Measurements from ENCODE around the gene PHLDA1.

PHLDA1 gene

DNA sequence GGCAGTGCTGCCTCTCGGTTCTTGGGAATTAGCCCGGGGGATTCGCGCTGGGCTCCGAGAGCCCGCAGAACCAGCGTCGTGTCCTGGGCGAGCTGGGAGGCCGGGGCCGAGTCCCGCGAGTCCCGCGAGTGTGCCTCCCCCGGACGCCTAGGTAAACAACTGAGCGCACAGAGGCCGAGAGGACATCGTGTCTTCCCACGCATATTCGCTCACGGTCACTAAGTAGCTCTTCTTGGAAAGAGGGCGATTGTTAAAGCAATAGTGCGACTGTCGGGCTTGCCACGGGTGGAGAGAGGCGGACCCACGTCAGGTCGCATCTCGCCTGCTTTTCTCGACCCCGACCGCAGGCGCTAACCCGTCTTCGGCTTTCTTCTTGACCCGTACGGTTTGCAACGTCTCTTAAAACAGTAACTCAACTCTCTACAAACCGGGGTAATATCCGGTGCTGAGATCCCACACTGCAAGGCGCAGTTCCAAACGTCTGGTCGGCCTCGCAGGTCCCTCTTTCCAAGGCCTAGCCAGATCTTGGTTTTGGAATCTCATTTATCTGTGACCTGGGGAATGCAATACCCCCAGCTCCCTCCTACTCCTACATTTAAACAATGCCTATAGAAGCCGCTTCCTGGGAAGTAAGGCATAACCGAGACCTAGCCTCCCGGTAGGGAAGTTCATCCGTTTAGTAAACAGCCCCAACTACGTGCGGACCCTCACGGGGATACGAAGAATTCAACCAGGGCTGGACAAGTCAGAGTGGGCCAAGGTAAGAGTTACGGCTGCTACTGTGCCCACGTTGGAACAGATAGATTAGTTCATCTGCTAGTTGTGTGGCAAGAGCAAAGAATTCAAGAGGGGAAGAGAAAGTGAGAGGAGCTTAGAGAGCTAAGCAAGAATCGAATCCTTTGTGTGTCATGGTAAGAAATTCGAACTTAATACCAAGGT is 736 bp upstream of the PHLDA1 start:
- no peak for DNase-seq (ENCODE audit: low read depth)
- TF ChIP-seq, protein P1, sequence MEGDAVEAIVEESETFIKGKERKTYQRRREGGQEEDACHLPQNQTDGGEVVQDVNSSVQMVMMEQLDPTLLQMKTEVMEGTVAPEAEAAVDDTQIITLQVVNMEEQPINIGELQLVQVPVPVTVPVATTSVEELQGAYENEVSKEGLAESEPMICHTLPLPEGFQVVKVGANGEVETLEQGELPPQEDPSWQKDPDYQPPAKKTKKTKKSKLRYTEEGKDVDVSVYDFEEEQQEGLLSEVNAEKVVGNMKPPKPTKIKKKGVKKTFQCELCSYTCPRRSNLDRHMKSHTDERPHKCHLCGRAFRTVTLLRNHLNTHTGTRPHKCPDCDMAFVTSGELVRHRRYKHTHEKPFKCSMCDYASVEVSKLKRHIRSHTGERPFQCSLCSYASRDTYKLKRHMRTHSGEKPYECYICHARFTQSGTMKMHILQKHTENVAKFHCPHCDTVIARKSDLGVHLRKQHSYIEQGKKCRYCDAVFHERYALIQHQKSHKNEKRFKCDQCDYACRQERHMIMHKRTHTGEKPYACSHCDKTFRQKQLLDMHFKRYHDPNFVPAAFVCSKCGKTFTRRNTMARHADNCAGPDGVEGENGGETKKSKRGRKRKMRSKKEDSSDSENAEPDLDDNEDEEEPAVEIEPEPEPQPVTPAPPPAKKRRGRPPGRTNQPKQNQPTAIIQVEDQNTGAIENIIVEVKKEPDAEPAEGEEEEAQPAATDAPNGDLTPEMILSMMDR (IDR thresholded peaks at IDR 0.05; ENCODE audit: control insufficient read depth, insufficient read depth, low read depth, low read length, missing control alignments) = no peak
- H3K4me3 ChIP-seq (ENCODE audit: control insufficient read depth, low read depth, low read length) = peak overlapping the region; percentile 97

- peak overlapping the region; percentile 97 for H3K4me3 ChIP-seq (ENCODE audit: control insufficient read depth, low read depth, low read length)
Measured at GRCh38 chr12:76031081-76031413, 529 bp downstream of the PHLDA1 start.

GRCh38 chr12:76030341-76031080 is 1.1 kb downstream of the PHLDA1 start:
- TF ChIP-seq, protein P1 (IDR thresholded peaks at IDR 0.05; ENCODE audit: control insufficient read depth, insufficient read depth, low read depth, low read length, missing control alignments) = no peak
- DNase-seq (ENCODE audit: low read depth) = no peak
- H3K4me3 ChIP-seq (ENCODE audit: control insufficient read depth, low read depth, low read length) = peak overlapping the region; percentile 97

More at GRCh38 chr12:76031081-76031413, 529 bp downstream of the PHLDA1 start:
- TF ChIP-seq, protein P1 (IDR thresholded peaks at IDR 0.05; ENCODE audit: control insufficient read depth, insufficient read depth, low read depth, low read length, missing control alignments) = no peak
- no peak for DNase-seq (ENCODE audit: low read depth)

DNA sequence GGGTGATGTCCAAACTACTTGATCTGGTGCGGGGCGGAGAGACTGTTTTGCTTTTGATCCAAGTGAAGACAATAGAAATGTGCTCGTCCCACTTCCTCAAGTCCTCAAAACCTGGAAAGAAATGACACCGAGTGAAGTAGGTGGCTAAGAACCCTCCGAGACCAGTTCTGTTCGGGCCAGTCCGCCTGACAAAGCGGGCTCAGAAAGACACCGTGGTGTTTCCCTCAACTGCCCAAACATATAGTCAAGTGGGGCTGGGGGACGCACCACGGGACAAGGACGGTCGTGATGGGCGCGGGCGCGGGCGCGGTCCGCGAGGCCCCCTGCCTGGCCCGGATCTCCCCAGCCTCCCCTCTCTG is 1.6 kb downstream of the PHLDA1 start:
- no peak for DNase-seq (ENCODE audit: low read depth)
- peak overlapping the region; percentile 97 for H3K4me3 ChIP-seq (ENCODE audit: control insufficient read depth, low read depth, low read length)
- TF ChIP-seq, protein P1 (IDR thresholded peaks at IDR 0.05; ENCODE audit: control insufficient read depth, insufficient read depth, low read depth, low read length, missing control alignments) = no peak

DNA sequence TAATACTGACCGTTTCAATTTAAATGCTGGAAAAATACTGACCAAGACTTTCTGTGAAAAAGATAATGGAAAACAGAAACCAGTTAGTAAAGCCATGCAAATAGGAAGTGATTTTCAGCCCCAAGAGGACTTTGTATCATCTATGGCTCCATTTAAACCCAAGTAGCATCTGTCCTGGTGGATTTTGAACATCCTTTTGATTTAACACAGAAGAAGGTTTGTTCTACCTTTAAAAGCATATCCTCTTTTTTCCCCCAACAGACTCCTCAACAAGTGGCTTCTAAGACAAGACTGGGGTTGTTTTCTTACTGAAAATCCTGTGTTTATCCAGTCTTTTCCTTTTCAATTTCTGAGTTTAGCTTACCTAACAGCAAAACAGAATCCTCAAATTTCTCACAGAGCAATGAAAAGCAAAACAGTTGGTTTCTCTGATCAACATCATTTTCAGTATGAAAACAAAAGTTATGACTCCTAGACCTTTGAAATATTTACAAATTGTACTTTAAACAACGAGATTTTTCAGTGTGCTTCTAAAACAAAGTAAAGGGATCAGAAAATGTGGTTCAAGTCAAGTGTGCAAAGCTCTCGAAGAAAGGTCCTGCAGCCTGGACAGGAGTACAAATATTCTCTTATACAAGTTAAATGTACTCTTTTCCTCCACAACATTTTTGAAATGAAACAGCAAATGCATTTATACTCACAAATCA is 2.9 kb downstream of the PHLDA1 start:
- H3K4me3 ChIP-seq (ENCODE audit: control insufficient read depth, low read depth, low read length) = peak overlapping the region; percentile 97
- TF ChIP-seq, protein P1 (IDR thresholded peaks at IDR 0.05; ENCODE audit: control insufficient read depth, insufficient read depth, low read depth, low read length, missing control alignments) = no peak

DNA sequence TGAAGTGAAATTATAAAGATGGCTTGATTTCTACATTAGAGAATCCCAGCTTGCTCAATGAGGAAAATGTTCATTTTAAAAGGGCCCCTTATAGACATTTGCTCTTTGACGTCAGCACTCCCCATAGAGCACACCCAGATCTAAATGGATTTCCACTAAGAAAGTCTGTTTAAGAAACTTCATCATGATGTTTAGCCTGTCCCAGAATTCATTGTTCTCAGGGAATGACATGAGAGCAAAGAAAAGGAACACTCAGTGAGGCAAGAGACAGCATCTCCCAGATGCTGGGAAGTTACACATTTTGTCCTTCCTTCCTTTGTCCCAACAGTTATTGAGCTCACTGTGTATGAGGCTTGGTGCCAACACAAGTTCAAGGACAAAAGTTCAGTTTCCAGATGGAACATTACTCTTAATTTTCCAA is 4.9 kb downstream of the PHLDA1 start:
- H3K4me3 ChIP-seq (ENCODE audit: control insufficient read depth, low read depth, low read length) = no peak overlapping the region
- DNase-seq (ENCODE audit: low read depth) = no peak
- TF ChIP-seq, protein P1 (IDR thresholded peaks at IDR 0.05; ENCODE audit: control insufficient read depth, insufficient read depth, low read depth, low read length, missing control alignments) = no peak

More for the DNA sequence above, 2.9 kb downstream of the PHLDA1 start:
- no peak for DNase-seq (ENCODE audit: low read depth)
